ENCODE data around the gene SFTPB.
"Not testable (repeated sequence)": the region's sequence is repeated elsewhere in the genome, so short reads cannot be mapped to it uniquely, and the experiment has no call there.

SFTPB gene

GRCh38 chr2:85623991-85624390 lies 44.0 kb downstream of the SFTPB start:
- H3K9me3 ChIP-seq (ENCODE audit: low read length): no peaks in the 10 kb centered on the region
- H3K27me3 ChIP-seq (ENCODE audit: insufficient read depth, low read length): no peaks in the 10 kb centered on the region
- no peaks in the 10 kb centered on the region for H3K4me1 ChIP-seq (ENCODE audit: insufficient read depth, low read length)
- no peak overlapping the region for H2AFZ ChIP-seq (ENCODE audit: low read depth, low read length)
- peaks cover 86% of the 10 kb centered on the region for H3K36me3 ChIP-seq (ENCODE audit: insufficient read depth, low read length)
- H3K4me3 ChIP-seq (ENCODE audit: low read length): no peak overlapping the region

GRCh38 chr2:85621338-85621737 lies 46.7 kb downstream of the SFTPB start:
- Histone ChIP-seq H3K27me3 (ENCODE audit: insufficient read depth, low read length) (no peaks in the 10 kb centered on the region), H3K4me3 (ENCODE audit: low read length) (no peak overlapping the region), H2AFZ (ENCODE audit: low read depth, low read length) (no peak overlapping the region), H3K9me3 (ENCODE audit: low read length) (no peaks in the 10 kb centered on the region), H3K36me3 (ENCODE audit: insufficient read depth, low read length) (peaks cover 65% of the 10 kb centered on the region), H3K4me1 (ENCODE audit: insufficient read depth, low read length) (peaks cover 10% of the 10 kb centered on the region)

- H3K4me3 ChIP-seq (ENCODE audit: low read length): no peak overlapping the region
- H3K9me3 ChIP-seq (ENCODE audit: low read length): no peaks in the 10 kb centered on the region
- no peaks in the 10 kb centered on the region for H3K27me3 ChIP-seq (ENCODE audit: insufficient read depth, low read length)
- H2AFZ ChIP-seq (ENCODE audit: low read depth, low read length): no peak overlapping the region
- peaks cover 51% of the 10 kb centered on the region for H3K36me3 ChIP-seq (ENCODE audit: insufficient read depth, low read length)
- peaks cover 10% of the 10 kb centered on the region for H3K4me1 ChIP-seq (ENCODE audit: insufficient read depth, low read length)
Observed at GRCh38 chr2:85619617-85620016, 48.4 kb downstream of the SFTPB start.

GRCh38 chr2:85617723-85618122 lies 50.3 kb downstream of the SFTPB start:
- not testable (repeated sequence) for H3K4me3 ChIP-seq (ENCODE audit: low read length); H2AFZ ChIP-seq (ENCODE audit: low read depth, low read length); H3K9me3 ChIP-seq (ENCODE audit: low read length); H3K27me3 ChIP-seq (ENCODE audit: insufficient read depth, low read length)
- H3K36me3 ChIP-seq (ENCODE audit: insufficient read depth, low read length): peaks cover 32% of the 10 kb centered on the region
- H3K4me1 ChIP-seq (ENCODE audit: insufficient read depth, low read length): peaks cover 10% of the 10 kb centered on the region

GRCh38 chr2:85615413-85615728 lies 52.6 kb downstream of the SFTPB start:
- peaks cover 15% of the 10 kb centered on the region for H3K36me3 ChIP-seq (ENCODE audit: insufficient read depth, low read length)
- H3K4me3 ChIP-seq (ENCODE audit: low read length): no peak overlapping the region
- no peak overlapping the region for H2AFZ ChIP-seq (ENCODE audit: low read depth, low read length)

GRCh38 chr2:85614757-85615156 lies 53.2 kb downstream of the SFTPB start:
- H2AFZ ChIP-seq (ENCODE audit: low read depth, low read length); H3K9me3 ChIP-seq (ENCODE audit: low read length); H3K27me3 ChIP-seq (ENCODE audit: insufficient read depth, low read length); H3K4me3 ChIP-seq (ENCODE audit: low read length): not testable (repeated sequence)
- H3K36me3 ChIP-seq (ENCODE audit: insufficient read depth, low read length): peaks cover 16% of the 10 kb centered on the region
- peaks cover 19% of the 10 kb centered on the region for H3K4me1 ChIP-seq (ENCODE audit: insufficient read depth, low read length)

More at GRCh38 chr2:85615413-85615728, 52.6 kb downstream of the SFTPB start:
- H3K27me3 ChIP-seq (ENCODE audit: insufficient read depth, low read length): no peaks in the 10 kb centered on the region
- no peaks in the 10 kb centered on the region for H3K9me3 ChIP-seq (ENCODE audit: low read length)
- H3K4me1 ChIP-seq (ENCODE audit: insufficient read depth, low read length): peaks cover 19% of the 10 kb centered on the region

GRCh38 chr2:85613717-85614515 lies 54.1 kb downstream of the SFTPB start:
- Histone ChIP-seq H3K27me3 (ENCODE audit: insufficient read depth, low read length) (no peaks in the 10 kb centered on the region), H3K9me3 (ENCODE audit: low read length) (no peaks in the 10 kb centered on the region), H3K36me3 (ENCODE audit: insufficient read depth, low read length) (peaks cover 14% of the 10 kb centered on the region), H2AFZ (ENCODE audit: low read depth, low read length) (no peak overlapping the region), H3K4me3 (ENCODE audit: low read length) (no peak overlapping the region), H3K4me1 (ENCODE audit: insufficient read depth, low read length) (peaks cover 19% of the 10 kb centered on the region)

- Histone ChIP-seq H3K4me1 (ENCODE audit: insufficient read depth, low read length) (peaks cover 13% of the 10 kb centered on the region), H3K4me3 (ENCODE audit: low read length) (peak within 1 kb of the TSS; percentile 82), H3K36me3 (ENCODE audit: insufficient read depth, low read length) (peaks cover 29% of the 10 kb centered on the region), H3K9me3 (ENCODE audit: low read length) (no peaks in the 10 kb centered on the region), H2AFZ (ENCODE audit: low read depth, low read length) (peak within 1 kb of the TSS; percentile 52), H3K27me3 (ENCODE audit: insufficient read depth, low read length) (no peaks in the 10 kb centered on the region)
Observed at GRCh38 chr2:85611705-85612587, 56.1 kb downstream of the SFTPB start, which contains the start of gene C2orf68. C2orf68 (minus strand) TSS chr2:85612066; CDS start chr2:85611984, 82 bp downstream.

- H3K4me3 ChIP-seq (ENCODE audit: low read length): peak overlapping the region; percentile 82
- H2AFZ ChIP-seq (ENCODE audit: low read depth, low read length): peak overlapping the region; percentile 52
- H3K4me1 ChIP-seq (ENCODE audit: insufficient read depth, low read length): peaks cover 15% of the 10 kb centered on the region
- H3K27me3 ChIP-seq (ENCODE audit: insufficient read depth, low read length): no peaks in the 10 kb centered on the region
- H3K9me3 ChIP-seq (ENCODE audit: low read length): no peaks in the 10 kb centered on the region
- H3K36me3 ChIP-seq (ENCODE audit: insufficient read depth, low read length): peaks cover 29% of the 10 kb centered on the region
Observed at GRCh38 chr2:85611217-85611704, 56.7 kb downstream of the SFTPB start.

All from neuron (in vitro differentiated cells).